CD4-positive, alpha-beta T cell treated with Interleukin-6 for 4 hours (primary cell): ENCODE data around the gene ADGRB2.
"Not testable (repeated sequence)": the region's sequence is repeated elsewhere in the genome, so short reads cannot be mapped to it uniquely, and the experiment has no call there.

Source experiments
- DNase-seq: peaks from one replicate; pipeline ENCODE4 v3.0.0-alpha.2; 2020; ENCODE audit warnings: mixed read lengths

Gene ADGRB2

DNA sequence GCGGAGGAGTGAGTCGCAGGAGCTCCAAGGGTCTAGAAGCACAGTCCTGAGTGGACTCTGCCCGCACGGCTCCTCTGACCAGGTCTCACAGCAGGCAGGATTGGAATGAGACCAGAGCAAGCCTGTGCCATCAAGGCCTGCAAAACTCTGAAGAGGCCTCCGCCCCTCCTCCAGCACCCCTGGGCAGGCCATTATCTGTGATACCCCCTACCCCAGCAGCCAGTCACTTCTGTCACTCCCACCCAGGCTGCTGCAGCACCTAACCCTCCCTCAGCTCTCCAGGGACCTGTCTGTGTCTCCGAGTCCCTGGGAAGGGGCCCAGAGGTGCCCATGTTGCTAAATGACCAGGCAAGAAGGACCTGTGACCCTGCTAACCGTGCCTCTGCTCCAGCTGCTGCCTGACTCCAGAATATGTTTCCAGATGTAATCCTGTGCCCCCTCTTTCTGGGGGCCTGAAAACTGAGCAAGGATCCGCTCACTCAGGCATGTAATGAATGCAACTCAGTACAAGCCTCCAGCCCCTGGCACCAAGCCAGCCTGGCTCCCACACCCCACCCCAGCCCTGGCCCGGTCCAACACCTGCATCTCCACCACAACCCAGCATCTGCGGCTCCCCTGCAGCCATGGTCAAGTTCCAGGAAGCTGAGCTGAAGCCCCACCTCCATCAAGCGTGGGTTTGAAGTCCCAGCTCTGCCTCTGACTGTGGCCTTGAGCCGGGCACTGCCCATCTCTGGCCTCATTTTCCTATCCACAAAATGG is 38.2 kb downstream of the ADGRB2 start:
- DNase-seq, result no peak

DNA sequence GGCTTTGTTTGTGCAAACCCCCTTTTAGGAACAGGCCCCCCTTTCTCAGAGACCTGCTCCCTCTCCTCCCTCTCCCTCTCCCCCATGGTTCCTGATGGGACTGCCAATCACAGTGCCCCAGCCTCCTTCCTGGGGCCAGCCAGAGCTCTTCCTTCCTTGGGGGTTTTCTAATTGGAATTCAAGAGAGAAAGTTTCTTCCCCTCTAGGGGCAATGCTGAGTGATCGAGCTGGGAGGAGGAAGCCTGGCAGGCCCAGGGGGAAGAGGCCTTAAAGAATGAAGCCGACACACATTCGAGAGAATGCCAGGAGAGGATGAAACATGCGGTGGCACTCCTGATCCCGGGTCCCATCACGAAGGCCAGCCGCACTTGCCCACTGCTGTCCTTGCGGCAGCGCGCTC is 39.0 kb downstream of the ADGRB2 start:
- DNase-seq, result no peak

DNA sequence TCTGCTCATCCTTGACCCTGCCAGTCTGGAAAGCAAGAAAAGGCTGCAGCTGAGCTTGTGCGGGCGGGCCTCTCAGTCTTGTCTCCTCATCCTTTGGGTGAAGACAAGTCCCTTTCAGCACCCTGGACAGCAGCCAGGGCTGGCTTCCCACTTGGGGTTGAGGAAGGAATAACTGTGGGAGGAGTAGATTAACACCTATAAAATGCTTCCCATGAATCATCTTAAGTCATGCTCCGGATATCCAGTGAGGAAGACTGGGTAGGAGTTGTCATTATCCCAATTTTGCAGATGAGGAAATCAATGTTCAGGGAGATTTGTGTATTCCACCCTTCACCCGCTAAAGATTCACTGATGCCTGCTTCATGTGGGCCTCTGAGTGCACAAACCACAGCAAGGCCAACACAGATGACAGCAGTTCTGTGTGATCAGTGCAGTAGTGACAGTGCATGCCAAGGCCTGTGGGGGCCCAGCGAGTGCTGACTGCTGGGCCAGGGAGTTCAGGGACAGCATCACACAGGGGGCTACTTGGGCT is 40.2 kb downstream of the ADGRB2 start:
- peak; percentile 50 for DNase-seq

DNA sequence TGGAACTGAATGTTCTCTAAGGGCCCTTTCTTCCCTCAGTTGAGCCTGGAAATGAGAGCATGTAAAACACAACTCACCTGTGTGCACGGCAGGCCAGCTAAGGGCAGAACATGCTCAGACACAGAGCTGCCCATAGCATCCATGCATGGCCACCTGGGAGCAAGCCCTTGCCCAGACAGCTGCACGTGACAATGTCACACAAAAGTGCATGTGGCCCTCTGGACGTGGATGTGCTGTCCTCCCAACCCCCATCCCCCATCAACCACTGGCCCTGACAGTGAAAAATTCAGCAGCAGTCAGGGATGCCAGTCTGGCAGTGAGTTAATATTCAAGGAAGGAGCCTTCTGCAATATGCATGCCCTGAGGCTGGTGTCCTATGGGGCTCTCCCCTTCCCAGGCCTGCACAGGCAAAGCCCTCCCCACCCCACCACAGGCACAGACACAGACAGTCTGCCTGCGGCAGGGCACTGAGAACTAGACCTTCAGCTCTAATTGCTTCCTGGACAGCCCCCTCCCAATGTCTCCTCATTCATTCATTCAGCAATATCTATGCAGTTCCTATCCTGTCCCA is 45.7 kb downstream of the ADGRB2 start:
- no peak for DNase-seq

DNA sequence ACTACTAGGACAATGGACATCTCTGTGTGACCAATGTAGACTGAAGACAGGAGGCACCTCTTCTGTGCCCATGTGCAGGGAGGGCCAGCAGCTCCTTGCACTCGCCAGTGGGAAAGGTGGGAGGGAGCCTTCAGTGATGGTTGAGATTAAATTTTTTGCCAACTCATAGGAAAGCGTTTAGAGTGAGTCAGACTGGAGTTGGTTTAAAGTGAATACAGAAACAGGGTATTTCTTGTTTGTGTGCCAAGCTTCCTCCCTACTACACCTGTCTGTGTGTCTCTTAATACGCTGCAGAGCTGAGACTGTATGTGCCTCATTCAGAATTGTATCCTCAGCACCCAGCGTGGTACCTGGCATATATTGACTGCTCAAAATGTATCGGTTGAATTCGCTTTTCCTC is 46.8 kb downstream of the ADGRB2 start:
- no peak for DNase-seq

DNA sequence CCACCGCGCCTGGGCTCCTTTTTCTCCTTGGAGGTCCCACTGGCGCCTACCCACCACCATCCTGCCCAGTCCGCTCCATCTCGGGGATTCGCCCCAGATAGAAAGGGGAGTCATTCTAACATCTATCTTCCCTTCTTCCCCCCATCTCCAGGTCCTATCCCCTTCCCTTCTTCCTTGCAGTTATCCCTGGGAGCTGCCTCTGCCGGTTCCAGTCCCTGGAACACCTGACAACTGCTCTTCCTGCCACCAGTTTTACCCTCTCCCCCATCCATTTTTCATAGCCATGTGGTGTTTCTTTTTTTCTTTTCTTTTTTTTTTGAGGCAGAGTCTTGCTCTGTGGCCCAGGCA is 48.3 kb downstream of the ADGRB2 start:
- DNase-seq, result no peak

DNA sequence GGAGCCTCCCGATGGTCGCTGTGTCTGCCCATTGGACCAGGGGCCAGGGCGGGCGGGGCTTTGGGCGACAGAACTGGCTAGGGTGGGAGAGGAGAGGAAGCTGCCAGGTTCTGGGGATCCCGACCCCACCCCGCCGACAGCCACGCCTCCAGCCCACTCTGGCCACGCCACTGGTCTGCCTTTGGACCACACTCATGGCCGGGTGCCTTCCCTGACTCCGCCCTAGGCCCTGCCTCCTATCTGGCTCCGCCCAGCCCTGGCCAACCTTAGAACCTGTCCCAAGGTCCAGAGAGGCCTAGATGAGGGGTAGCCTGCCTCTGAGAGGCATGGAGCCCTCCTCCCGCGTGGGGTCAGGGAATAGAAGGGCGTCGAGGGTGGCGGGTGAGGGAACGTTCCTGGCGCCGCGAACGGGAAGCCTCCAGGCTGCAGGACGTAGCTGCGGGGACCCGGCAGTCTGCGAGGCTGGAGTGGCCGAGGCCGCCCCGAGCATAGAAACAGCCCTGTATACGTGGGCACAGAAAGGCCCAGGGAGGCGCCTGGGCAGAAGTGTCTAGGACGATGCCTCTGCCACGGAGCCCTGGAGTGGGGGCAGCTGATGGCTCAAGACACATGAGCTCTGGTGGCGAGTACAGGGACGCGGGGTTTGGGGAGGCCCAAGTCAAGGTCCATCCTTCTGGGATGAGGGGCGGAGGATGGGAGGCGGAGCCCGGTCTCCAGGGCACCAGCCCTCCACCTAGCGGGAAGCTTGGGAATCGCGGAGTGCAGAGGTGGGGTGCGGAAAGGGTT is 48.9 kb downstream of the ADGRB2 start:
- peak; percentile 37 for DNase-seq

DNA sequence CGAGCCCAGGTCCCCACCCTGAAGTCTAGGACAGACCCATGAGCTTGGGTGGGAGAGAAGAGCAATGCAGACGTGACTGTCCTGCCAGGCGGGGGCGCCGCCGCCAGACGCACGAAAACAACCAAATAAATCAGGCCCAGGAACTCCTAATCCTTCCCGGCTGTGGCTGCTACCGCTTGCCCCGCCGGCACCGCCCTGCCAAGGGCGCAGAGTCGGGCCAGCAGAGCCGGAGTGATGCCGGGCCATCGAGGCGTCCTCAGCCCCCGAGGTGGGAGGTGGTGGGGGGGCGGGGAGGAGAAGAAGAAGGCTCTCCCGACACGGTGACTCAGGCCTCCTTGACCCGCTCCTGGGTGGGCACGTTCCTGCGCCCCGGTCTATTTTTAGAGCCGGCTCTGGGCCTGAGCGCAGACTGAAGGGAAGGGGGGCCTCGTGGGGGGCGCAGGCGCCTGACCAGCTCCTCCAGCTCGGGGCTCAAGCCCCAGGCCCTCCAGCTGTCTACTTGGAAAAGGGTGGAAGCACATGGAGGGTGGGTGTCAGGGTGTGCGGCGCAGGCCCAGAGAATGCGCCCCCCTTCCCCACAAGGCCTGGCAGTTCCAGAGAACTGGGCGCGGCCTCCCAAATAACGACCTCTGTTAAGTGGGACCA is 49.6 kb downstream of the ADGRB2 start:
- DNase-seq, result peak; percentile 58

DNA sequence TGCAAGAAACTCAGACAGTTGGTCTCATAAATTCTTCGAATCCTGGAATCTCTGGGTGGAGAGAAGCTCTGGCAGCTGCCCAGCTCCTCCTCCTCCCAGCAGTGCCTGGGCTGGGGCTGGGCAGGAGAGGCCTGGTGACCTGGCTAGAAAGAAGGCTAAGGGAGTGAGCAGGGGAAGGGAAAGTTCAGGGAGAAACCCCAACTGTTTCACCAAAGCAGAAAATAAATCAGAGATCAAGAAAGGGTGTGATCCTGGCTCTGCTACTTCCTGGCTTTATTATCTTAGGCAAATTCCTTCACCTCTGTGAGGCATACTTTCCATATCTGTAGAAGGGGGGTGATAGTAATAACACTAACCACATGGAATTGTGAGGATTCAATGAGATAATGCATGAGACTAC is 51.5 kb downstream of the ADGRB2 start:
- no peak for DNase-seq

DNA sequence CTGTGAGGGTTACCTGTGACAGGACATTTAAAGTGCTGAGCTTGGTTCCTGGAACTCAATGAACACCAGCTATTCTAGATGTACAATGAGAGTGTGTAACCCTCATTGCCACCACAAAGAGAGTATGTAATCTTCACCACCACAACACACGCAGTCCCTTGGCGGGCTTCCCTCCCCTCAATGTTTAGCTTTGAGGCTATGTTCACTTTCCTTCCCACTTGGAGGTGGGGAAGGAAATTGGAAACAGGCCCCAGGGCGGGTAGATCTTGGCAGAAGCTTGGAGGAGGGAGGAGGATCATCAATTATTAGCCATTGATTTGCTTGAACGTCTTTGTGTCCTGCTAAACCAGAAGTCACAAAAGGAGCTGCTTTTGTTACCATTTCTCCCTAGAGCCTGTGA is 52.1 kb downstream of the ADGRB2 start:
- no peak for DNase-seq

DNA sequence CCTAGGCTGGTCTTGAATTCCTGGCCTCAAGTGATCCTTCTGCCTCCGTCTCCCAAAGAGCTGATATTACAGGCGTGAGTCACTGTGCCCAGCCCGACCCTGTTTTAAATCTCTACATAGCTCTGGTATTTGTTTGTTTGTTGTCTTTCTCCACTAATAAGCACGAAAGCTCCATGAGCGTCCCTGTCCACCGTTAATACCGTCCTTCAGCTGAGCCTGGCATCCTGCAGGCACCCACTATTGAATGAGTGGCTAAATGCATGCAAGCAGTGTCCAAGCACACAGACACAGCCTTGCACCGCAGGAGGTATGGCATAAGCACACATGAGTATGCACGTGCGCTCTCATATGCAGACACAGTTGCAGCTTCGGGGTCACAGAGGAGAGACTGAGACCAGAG is 55.8 kb downstream of the ADGRB2 start:
- DNase-seq, result no peak

DNA sequence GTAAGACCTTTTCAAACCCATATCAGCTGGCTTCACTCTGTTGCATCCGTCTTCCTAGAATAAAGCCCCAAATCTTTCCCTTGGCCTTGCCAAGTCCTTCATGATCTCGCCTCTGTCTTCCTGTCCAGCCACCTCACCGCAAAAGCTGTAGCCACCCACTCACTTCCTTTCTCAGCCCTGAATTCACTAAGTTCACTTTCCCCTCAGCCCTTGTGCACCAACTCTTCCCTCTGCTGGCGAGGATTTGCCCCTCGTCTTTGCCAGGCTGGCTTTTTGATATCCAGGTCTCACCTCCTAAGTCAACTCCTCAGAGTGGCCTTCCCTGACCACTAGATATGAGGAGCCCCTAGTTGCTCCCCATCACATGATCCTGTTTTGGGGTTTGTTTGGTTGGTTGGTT is 56.4 kb downstream of the ADGRB2 start:
- no peak for DNase-seq

DNA sequence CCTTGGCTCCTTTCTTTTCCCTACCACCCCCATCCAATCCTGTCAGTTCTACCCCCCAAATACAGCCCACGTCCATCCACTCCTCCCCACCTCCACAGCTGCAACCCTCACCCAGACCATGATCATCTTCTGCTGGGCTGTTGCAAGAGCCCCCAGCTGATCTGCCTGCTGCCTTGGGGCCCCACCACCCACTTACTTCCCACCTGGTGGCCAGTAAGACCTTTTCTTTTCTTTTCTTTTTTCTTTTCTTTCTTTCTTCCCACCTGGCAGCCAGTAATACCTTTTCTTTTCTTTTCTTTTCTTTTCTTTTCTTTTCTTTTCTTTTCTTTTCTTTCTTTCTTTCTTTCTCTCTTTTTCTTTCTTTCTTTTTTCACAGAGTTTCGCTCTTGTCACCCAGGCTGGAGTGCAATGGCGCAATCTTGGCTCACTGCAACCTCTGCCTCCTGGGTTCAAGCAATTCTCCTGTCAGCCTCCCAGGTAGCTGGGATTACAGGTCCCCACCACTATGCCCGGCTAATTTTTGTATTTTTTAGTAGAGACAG is 57.0 kb downstream of the ADGRB2 start:
- not testable (repeated sequence) for DNase-seq

DNA sequence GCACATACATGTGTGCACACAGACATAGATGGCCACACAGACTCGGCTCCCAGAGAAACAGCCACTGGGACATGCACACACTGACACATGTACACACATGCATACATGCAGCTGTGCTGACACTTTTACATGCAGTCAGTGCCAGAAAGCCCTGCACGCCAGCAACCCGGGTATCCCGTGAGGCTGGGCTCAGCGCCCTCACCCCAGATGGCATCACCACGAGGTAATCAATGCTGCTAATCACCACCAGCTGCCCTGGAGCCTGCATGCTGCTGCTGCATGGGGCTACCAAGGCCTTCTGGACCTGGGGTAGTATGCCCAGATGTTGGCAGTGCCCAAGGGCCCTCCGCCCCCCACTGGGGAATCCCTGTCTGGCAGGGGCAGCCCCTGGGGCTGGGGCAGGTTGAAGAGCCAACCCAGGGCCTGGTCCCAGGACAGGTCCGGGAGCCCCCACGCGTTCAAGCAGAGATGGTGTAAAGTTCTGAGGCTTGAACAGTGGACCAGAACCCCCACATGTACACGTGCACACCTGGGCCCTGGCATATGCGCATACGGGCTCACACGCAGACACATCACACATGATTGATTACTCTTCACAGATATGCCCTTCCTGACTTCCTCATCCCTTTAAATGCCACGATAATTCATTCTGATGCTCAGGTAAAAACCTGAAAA is 57.6 kb downstream of the ADGRB2 start:
- DNase-seq, result no peak

DNA sequence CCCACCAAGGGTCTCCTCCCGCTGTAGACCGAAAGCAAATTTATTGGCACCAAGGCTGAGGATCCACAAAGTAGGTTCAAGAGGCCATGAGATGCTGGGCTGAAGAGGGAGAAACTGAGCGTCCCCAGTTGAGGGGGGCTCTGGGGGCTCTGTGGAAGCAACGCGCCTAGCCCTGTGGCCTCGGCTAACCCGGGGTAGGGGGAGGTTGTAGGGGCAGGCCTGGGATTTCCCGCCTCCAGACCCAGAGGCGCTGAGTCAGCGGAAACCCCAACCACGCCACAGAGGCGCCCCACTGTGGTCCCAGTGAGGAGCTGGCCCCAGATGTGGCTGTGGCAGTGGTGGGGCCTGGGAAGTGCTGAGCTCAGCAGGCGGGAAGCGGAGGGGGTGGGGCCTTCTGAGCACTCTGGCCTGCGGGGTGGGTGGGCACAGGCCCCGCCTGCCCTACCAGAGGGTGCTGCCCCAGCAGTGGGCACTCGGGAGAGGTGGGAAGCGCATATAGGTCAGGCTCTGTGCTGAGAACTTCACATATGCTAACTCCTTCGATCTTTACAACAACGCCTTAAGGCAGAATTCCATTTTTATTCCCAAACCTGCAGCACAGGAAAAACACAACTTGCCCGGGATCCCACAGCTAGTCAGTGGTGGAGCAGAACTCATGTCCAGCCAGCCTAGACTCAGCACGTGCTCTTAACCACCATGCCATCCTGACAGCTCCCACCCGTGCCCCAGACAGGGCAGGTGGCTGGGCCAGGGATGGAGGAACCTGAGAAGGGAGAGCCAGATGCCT is 58.9 kb downstream of the ADGRB2 start:
- DNase-seq, result peak; percentile 64

DNA sequence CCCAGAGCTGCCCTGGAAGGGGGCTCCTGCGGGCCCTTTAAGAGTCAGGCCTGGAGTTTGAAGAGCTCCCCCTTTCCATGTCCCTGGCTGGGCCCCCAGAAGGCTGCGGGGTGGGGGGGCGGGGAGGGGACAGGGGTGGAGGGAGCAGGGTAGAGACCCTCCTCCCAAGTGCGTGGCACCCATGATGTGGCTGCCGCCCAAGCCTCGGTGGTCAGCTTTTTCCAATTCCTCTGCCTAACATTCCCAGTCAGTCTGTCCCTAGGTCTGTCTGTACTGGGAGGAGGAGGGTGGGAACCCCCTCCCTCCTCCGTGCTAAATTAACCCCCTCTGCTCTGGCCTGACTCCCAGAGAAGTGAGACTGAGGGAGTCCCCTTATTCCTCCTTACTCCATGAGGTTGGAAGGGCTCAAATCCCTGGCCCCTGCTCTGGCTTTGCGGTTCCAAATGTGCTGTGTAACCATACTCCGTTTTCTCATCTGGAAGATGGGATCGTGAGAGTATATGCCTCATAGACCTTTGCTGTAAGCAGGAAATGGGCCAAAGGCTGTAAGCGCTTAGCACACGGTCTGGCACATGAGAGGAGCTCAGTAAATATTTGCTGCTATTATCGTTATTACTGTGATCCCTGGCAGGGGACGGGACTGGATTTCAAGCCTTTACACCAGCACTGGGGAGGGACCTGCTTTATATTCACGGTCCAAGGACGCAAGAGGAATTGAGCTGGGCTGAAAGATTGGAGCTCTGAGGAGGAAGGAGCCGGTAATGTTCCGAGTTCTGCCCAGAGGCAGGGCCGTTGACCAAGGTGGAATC is 59.7 kb downstream of the ADGRB2 start:
- no peak for DNase-seq

DNA sequence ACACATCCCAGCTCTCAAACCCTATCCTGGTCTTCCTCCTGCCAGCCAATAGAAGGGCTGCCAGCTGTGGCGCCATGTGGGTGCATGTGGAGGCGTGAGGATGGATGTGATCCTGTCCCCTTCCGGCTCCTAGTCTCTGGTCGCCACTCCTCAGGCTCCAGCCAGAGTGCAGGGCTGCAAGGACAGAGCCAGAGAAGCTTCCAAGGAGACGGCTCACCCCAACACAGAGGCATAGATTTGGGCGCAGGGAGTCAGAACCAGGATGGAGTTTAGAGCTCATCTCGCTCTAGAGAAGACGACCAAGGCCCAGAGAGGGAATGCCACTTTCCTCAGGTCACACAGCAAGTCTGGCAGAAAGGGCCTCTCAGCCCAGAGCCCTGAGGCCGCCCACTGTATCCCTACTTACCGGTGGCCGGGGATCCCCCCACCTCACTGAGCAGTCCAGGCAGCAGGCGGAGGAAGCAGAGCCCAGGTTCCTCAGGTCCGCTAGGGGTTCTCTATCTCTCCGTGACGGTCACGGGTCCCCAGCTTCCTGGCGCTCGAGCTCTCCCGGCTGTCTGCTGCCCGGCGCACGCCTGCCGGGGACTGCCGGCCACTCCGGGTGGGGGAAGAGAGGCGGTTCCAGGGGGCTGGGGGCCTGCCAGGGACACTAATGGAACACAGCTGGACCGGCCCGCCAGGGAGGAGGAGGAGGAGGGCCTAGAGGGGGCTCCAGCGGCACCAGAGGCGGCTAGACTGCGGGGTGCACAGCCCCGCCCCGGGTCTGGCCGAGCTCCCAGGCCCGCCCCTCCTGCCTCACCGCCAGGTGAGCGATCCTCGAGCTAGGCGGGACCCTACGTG is 60.5 kb downstream of the ADGRB2 start, which contains the start of gene COL16A1:
Gene COL16A1 (minus strand): TSS at position 587 of the 840 bp plus-strand sequence. CDS start 1,824 bp downstream, outside the sequence.
- DNase-seq, result no peak

DNA sequence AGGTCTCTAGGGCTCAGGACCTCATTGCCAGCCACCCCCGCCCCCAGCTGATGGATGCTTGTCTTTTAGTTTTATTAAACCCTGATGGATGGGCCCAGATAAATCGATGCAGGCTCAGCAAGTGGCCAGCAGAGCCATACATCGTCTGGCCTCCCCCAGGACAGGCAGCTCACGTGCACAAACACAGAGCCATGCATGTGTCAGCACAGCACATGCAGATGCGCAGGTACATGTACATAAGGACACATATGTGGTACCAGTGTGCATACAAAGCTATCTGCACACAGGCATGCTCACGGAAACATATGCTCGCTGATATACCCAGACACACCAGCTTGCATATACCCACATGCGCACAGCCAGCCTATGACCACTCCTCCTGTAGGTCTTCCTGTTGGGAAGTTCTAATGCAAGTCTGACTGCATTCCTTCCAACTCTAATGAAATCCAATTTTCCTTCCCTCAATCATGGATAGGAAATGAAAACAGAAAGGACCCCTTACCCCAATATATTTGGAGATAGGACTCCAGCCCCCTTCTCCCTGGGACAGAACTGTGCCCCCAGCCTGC is 61.2 kb downstream of the ADGRB2 start:
- no peak for DNase-seq

DNA sequence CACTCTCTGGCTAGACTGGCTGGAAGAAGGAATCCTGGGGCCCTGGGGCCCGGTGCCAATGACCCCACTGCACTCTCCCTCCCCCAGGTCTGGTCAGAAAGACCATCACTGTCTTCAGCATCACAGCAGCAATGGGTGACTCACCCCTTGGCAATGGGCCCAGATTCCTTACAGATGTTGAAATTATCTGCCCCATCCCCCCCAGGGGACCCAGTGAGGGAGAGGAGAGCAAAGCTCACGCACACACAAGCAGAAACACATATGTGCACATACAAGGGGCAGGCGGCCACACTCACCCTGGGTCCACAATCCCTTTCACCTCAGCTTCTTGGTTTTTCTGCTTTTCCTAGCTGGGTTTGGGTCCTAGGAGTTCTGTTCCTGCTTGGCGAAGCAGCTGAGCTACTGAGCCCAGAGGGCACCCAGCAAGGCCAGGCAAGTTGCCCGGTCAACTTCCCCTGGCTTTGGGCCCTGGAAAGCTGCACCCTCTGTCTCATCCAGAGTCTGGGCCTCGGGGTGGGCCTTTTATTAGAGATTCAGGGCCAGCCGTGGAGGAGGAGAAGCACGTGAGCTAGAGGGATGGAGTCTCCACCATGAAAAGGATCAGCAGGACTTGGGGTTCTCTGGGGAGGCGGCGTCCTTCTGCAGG is 62.9 kb downstream of the ADGRB2 start:
- DNase-seq, result peak; percentile 64
